Measurements from ENCODE around the gene ORAI1.
"Not testable (repeated sequence)": the region's sequence is repeated elsewhere in the genome, so short reads cannot be mapped to it uniquely, and the experiment has no call there.

ORAI1 gene

DNA sequence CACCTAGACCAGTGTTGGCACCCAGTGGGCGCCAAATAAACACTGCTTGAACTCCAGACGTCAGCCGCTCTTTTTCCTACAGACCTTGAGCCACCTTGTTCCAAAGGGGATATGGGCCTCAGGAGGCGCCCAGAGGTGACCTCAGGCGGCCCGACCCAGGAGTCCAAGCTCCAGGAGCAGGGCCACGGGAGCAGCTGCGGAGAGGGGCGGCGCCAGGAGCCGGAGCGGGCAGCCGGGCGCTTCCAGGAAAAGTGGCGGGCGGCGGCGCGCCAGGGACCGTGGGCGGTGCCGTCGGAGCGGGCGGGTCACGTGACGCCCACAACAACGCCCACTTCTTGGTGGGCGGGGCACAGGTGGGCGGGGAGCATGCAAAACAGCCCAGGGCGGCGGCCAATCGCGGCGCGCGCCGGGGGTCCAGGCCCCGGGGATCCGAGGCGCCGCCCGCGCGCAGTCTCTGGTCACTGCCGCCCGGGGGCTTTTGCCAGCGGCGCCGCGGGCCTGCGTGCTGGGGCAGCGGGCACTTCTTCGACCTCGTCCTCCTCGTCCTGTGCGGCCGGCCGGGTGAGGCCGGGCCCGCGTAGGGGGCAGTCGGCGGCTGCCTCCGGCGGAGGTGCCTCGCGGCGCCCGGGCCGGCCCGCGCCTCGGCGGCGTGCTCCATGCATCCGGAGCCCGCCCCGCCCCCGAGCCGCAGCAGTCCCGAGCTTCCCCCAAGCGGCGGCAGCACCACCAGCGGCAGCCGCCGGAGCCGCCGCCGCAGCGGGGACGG is at the start of gene ORAI1:
Gene ORAI1 (plus strand): TSS at position 444 of the 766 bp plus-strand sequence.
- peak; percentile 83 to 98 (median 95) for DNase-seq
- intact Hi-C loops (cut with DNase I) = loop anchor here (5.0 kb wide), 3 partner anchors 44 to 129 kb away; partner anchors contain the start of gene KDM2B

GRCh38 chr12:121576851-121577391 is 49.4 kb upstream of the ORAI1 start:
- intact Hi-C loops (cut with DNase I) = no loop called here
- no peak for DNase-seq

- intact Hi-C loops (cut with DNase I) = no loop called here
These were observed 48.7 kb upstream of the ORAI1 start for GRCh38 chr12:121577443-121578180.

DNA sequence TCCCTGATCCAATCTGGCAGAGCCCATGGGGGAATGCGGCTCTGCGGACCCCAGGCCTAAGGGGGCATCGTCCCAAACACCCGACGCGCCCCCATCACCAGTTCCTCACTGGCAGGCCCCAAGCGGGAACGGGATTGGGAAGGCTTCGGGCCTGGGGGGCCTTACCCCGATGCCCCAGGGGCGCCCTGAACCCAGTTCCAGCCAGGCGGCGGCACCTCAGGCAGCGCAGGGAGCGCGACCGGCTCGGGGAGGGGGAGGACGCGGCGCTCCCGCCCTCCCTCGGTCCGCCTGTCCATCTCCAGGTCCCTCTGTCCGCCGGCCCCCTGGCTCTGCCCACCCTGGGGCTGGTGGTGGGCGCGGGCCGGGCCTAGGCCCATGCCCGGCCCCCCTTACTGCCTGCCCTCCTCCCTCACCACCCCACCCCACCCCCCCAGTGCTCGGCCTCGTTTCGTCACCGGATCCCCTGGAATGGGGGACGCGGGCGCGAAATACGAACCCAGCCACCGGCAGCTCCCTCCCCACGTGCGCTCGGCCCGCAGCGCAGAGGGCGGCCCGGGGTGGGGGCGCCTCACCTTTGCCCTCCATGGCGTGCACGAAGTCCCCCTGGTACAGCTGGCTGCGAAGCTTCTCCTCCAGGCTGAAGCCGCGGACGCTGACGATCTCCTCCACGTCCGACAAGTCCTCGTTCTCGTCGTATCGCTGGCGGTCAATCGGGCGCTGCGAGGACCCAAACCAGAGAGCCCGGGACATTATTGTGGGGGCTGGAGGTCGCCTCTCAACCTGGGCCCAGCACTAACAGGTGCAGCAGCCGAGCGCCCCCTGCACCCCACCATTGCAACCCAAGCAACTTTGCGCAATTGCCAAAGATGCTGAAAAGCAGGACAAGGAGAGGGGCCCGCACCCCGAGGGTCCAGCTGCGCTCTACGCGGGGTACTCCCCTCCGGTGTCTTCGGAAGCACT is 47.8 kb upstream of the ORAI1 start:
- intact Hi-C loops (cut with DNase I) = no loop called here
- DNase-seq = peak in 32 of 42 donors; percentile 28 to 65 (median 50)

More at GRCh38 chr12:121577443-121578180, 48.7 kb upstream of the ORAI1 start:
- DNase-seq = peak in 12 of 42 donors; percentile 11 to 61 (median 38)

DNA sequence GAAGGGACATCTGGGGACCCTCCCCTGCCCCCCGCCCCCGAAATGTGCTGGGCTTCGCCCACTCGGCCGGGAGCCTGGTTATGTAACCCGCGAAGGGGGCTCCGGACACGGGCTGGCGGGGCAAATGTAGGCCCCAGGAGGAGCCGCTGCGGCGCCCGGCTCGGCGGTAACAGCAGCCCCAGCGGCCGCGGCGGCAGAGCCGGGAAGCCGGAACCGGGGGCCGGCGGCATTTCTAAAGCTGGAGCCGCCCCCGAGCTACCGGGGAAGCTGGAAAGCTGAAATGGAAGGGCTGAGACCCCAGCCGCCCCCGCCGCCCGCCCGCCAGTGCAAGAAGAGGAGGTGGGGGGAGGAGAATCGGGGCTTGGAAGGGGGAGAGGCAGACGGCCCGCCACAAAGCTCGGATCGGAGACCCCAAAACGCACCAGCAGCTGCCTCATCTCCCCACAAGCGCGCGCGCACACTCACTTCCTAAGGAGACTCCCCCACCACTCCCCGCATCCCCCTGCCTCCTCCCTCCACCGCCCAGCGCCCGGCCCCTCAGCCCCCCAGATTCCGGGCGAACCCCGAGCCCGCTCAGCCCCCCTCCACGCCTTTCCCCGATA is 47.0 kb upstream of the ORAI1 start:
- intact Hi-C loops (cut with DNase I) = no loop called here
- DNase-seq = peak in 40 of 42 donors; percentile 37 to 81 (median 62)

GRCh38 chr12:121579981-121580868 is 46.1 kb upstream of the ORAI1 start:
- peak; percentile 62 to 90 (median 80) for DNase-seq
- intact Hi-C loops (cut with DNase I) = loop anchor here (5.0 kb wide), 2 partner anchors 47 to 107 kb away; partner anchors contain the start of gene ORAI1

DNA sequence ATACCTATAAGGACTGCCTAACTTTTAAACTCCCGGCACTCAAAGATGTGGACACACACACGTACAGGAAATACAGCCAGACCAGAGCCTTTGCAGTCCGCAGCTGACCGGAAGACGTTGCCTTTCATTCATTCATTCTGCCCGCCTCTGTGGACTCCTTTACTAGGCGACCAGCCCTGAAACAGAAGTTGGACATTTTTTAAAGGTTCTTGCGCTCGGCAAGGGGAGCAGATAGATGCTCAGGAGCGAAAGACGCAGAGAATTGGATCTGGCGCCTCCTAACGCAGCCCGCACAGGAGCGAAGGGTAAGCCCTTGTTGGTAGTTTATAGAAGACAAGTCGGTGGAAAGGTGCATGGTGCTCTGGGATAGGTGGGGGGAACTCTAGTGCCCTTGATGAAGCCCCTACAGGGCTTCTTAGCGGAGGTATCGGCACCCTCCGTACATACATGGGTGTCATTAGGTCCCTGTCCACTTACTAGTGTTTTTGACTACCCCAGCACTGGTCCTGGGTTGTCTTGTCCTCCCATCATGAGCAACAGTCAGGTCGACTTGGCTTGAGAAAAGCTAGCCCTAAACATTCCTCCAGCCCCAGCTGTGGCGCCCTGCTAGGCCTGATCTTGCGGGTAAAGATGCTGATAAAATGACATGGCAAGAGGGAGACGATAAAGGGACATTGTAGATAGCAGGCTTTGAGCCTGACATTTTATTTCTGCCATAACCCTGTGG is 45.2 kb upstream of the ORAI1 start, which contains the start of gene KDM2B:
Gene KDM2B (minus strand): TSS at position 65 of the 727 bp plus-strand sequence. CDS start 112 bp downstream, outside the sequence.
- DNase-seq = peak in 34 of 42 donors; percentile 12 to 79 (median 55)
- intact Hi-C loops (cut with DNase I) = loop anchor here (5.0 kb wide), 2 partner anchors 46 to 106 kb away; partner anchors contain the start of gene ORAI1

GRCh38 chr12:121581686-121582429 is 44.5 kb upstream of the ORAI1 start:
- intact Hi-C loops (cut with DNase I) = loop anchor here (5.0 kb wide), 2 partner anchors 45 to 105 kb away; partner anchors contain the start of gene ORAI1
- peak in 15 of 42 donors; percentile 20 to 61 (median 41) for DNase-seq

GRCh38 chr12:121582583-121583333 is 43.6 kb upstream of the ORAI1 start:
- peak in 7 of 42 donors; percentile 16 to 54 (median 23) for DNase-seq
- intact Hi-C loops (cut with DNase I) = loop anchor here (5.0 kb wide), 2 partner anchors 45 to 105 kb away; partner anchors contain the start of gene ORAI1

- DNase-seq = not testable (repeated sequence)
- intact Hi-C loops (cut with DNase I) = loop anchor here (5.0 kb wide), 2 partner anchors 44 to 104 kb away; partner anchors contain the start of gene ORAI1
These were observed 43.0 kb upstream of the ORAI1 start for GRCh38 chr12:121583334-121583661.

DNA sequence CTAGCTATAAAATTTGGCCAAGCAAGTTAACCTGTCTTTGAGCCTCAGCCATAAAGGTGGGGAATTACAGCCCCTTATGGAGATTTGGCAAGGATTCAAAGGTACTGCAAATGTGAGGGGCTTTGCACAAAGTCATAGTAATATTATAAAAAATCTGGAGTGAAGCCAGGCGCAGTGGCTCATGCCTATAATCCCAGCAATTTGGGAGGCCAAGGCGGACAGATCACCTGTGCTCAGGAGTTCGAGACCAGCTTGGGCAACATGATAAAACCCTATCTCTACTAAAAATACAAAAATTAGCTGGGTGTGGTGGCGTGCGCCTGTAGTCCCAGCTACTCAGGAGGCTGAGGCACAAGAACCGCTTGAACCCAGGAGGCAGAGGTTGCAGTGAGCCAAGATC is 41.4 kb upstream of the ORAI1 start:
- intact Hi-C loops (cut with DNase I) = loop anchor here (5.0 kb wide), 2 partner anchors 42 to 102 kb away; partner anchors contain the start of gene ORAI1
- not testable (repeated sequence) for DNase-seq

GRCh38 chr12:121590476-121591143 is 35.7 kb upstream of the ORAI1 start:
- DNase-seq = no peak
- intact Hi-C loops (cut with DNase I) = no loop called here

GRCh38 chr12:121592320-121592719 is 34.0 kb upstream of the ORAI1 start:
- intact Hi-C loops (cut with DNase I) = no loop called here
- DNase-seq = no peak

GRCh38 chr12:121595520-121595919 is 30.8 kb upstream of the ORAI1 start:
- DNase-seq = no peak
- intact Hi-C loops (cut with DNase I) = no loop called here
